HG02885 (cell line): ENCODE measurements around the gene EDIL3.
A peak's percentile ranks its signal among the peaks of the same experiment; 100 is the strongest.

Source experiments
- ATAC-seq: cut with Tn5 transposase; IDR thresholded peaks from one replicate; pipeline ENCODE4 v1.9.1; 2021; ENCODE audit warnings: mild to moderate bottlenecking; ENCODE audit not compliant: unreplicated experiment, poor library complexity

The EDIL3 gene

DNA sequence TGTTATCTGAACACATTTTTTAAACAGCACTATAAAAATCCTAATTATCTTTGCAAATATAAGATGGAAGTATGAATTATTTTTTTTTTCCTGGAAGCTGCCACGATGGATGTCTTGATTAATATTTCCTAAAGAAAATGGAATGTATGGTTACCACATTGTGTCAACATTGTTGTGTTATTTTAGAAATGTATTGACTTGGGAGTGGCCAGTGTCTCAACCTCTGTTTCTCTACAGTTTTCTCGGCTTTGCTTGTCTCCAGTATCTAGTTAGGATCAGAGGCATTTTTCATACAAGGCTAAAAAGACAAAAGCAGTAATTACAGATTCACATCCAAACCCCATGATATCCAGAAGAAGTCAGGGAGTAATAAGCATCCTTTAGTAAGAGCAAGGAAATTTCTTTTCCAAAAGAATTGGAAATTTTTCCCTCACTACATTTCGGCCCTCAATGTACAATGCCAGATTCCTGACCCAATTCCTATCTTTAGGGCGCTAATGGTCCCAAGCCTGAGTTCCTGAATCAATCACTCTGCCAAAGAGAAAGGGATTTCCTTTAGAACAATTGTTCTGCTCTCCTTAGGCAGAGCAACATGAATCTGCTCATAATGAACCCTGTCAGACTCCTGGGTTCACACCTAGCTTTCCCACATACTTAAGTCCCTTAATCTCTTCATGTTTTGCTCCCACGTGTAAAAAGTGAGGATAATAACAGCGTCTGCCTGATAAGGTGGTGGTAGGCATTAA lies 111.7 kb downstream of the EDIL3 start:
- ATAC-seq = peak; percentile 12

DNA sequence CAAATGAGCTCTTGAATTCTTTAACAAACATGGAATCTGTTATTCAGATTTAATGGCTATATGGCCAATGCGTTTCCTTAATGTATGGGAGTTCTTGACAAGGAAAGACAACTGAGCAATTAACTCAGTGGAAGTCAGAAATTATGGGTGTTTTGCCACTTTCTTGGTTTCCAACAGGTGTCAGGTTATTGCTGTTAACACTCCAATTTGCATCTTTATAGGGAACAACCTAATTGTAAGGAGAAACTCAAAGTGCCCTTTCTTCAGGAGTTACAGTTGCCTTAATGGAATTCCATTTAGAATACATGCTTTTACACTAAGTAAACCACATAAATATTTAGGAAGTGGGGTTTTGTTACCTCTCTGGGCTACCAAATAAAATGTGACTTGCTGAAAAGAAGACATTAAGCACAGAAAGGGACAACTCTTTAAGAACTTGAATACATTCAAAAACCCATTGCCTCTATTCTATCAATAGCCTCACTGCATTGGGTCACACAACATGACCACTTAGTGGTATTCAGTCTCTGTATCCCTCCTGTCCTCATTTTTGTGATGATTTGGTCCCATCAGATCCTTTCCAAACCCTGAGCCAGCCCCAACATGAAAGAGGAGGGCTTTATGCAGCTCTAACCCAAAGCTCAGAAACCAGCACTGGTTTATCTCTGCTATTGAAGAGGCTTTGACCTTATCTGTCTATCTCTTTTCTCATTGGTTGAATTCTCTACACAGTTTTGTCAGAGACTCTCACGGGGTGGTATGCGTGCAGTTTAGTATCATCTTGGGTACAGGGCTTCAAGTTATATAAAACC lies 118.7 kb downstream of the EDIL3 start:
- ATAC-seq = no peak

- no peak for ATAC-seq
These were observed 119.5 kb downstream of the EDIL3 start for GRCh38 chr5:84265130-84265529.

GRCh38 chr5:84260939-84261338 lies 123.7 kb downstream of the EDIL3 start:
- ATAC-seq = no peak

GRCh38 chr5:84260140-84260539 lies 124.5 kb downstream of the EDIL3 start:
- peak; percentile 57 for ATAC-seq

DNA sequence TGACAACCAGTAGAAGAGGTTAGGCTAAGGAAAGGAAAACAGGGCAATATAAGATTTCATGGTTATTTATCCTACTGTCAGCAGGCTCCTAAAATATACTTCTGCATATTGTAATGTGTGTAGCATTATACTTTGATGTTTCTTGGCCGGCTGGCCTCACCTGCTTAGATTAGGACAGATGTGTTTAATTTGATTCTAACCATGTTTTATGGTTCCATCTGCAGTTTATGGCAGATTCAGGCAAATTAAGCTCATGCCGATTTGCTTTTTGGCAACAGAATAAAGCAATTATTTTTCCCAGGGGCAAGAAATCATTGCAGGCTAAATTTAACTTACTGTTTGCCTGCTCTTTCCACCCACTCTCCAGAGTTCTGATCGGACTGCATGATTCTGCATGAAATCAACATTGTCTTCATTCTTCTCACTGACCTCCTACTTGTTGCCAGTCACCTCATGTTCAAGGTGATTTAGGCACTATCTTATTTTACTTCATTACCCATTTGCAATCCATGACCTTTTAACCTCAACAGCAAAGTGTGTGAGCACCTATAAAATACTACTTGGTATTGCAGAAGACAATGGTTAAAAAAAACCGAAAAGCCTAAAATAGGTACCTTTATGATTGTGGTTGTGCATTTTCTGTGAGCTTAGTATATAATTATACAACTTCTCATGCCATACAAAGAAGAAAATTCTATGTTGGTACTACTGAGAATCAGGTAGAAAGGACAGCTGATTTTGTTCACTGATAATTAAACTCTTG lies 125.2 kb downstream of the EDIL3 start:
- ATAC-seq = peak; percentile 1

DNA sequence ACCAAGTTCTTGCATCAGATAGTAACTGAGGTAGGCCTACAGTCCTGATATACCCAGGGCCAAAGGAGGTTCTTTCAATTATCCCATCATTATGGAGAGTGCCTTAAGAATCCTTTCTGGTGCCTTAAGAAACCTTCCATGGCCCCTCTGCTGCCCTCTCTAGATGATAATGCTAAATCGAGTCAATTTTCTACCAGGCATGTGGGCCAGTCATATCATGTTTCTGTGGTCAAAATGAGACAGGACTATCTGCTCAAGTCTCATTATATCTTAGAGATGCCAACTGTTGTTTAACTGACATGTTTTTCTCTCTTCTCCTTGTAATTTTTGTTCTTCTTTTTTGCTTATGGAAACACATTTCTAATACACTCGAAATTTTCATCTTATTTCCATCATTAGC lies 127.6 kb downstream of the EDIL3 start:
- ATAC-seq = no peak

DNA sequence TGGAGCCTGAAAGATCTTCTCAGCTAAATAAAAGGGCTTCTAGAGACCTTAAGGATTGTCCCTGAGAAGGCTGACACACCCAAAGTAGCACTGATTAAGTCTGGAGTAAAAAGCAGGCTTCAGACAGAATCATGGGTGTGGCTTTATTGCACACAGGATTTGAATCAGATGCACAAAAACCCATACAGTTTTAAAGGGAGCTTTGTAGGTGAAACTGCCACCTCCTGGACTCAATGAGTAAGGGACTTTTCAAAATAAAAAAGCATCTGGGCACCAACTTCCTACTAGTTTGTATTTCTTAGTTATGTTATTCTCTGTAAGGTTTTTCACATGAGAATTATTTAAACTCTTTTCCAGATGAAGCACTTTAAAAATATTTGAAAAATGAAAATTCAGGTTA lies 129.4 kb downstream of the EDIL3 start:
- no peak for ATAC-seq

DNA sequence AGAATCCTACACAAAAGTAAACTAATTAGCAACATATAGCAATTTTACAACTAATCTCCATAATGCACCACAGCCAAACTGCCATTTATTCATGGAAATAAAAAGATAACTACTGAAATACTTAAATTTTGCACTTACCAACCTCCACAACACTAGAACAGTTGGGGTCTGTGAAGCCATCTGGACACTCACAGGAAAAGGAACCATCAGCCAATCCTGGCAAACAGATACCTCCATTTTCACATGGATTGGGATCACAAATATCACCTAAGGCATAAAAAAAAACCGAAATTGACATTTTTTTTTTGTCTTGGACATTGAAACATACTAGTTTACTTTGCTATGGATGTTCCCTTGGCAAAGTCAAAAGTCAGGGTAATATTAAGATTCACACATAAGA lies 130.7 kb downstream of the EDIL3 start:
- ATAC-seq = no peak

DNA sequence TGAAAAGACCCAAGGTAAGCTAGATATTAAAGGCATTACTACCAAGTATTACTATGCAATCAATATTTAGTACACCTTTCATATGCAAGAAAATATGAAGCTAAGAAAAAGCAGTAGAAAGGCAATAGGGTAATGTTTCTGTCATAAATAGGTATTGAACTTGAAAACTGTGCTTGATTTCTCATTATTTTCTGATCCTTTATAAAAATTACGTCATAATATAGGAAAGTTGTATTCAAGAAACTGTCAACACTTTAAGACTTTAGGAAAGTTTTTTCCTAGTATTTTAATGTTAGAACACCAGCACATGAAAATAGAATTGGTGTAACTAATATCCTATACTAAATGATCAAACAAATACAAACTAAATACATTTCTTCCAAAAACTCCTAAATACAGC lies 133.2 kb downstream of the EDIL3 start:
- no peak for ATAC-seq

DNA sequence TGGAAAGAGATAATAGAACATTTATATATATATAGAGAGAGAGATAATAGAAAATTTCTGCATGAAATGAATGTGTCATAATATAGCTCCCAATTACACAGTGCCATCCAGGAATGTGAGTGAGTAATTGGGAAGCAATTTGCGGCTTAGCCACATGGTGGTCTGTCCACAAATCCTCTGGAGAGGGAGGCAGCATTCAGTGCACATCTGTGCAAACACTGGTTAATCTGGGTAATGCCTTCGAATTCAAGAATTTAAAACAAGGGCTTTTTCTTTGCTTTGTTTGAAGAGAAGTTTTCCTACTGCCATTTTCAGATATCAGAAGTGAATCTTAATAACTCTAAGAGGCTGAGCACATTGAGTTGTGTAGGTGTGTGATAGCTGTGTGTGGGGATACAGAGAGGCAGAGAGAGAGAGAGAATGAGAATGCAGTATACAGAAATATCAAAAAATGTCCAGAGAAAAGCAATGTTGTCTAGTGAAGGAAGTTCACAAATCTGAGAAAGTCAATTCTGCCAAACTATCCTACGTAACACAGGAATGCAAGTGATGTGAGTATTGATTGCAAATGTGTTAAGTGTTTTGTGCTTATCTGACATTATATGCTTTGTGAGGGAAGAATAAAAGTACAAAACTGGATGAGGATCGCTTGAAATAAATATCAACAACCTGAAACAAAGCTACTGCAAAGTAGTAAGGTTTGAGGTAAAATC lies 134.6 kb downstream of the EDIL3 start:
- ATAC-seq = no peak

- ATAC-seq = no peak
These were observed 136.7 kb downstream of the EDIL3 start for GRCh38 chr5:84248013-84248412.

- ATAC-seq = no peak
These were observed 142.4 kb downstream of the EDIL3 start for GRCh38 chr5:84242286-84242685.

GRCh38 chr5:84239494-84239893 lies 145.2 kb downstream of the EDIL3 start:
- ATAC-seq = no peak

DNA sequence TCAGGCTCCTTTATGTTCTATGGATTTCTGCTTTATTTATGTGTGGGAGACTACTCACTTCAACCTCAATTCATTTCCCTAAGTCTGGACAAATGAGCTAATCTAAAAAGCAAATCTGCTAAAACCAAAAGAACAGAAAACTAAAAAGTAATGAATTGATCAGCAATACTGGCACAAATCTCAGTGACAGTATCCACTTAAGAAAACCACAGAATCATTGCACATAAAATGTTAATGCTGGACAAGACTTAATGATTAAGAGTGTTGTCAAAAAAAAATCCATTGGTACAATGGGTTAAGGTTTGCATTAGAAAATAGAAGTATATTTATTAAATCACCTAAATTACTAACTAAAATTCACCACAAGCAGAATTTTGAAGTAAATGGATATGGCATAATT lies 147.6 kb downstream of the EDIL3 start:
- no peak for ATAC-seq

DNA sequence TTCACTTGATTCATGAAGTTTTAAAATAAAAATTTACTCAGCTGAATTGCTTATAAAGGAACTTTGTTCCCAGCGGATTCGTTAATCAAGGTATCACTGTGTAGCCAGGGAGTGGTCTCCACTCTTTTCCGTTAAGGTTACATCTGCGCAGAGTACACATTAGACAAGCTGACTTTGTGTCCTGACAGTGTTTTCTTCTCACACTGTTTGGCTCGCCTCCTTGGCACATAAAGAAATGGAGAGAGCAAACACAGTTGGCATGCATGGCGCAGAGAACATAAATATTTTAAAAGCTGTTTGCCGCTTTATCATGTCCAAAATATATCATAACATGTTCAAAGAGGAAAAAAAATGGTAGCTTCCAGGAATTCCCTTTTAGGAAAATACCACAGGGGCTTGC lies 153.2 kb downstream of the EDIL3 start:
- no peak for ATAC-seq

DNA sequence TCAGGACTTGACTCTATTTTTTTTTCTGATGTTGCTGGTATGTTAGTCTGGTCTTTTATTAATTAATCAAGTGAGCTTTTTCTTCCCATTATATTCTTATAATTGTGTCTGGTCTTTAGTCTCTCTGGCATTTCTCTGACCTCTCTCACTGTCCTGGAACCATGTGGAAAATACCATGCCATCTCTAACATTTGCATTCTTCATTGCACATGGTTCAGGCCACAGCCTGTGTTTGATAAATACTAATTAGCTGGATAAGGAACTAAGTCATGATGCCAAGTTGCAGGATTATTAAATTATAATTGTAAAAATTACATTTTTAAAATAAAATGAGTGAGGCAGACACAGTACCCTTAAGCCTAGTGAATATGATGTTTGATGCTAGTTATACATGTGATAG lies 155.6 kb downstream of the EDIL3 start:
- ATAC-seq = no peak

GRCh38 chr5:84228266-84228665 lies 156.4 kb downstream of the EDIL3 start:
- ATAC-seq = no peak

GRCh38 chr5:84227236-84227635 lies 157.4 kb downstream of the EDIL3 start:
- no peak for ATAC-seq

GRCh38 chr5:84218546-84218945 lies 166.1 kb downstream of the EDIL3 start:
- ATAC-seq = no peak
